Fibroblast of pulmonary artery (primary cell): ENCODE data around the gene KIZ.
A peak's percentile ranks its signal among the peaks of the same experiment; 100 is the strongest.

Source experiments
- DNase-seq: peaks from one replicate; pipeline ENCODE4 v3.0.0-alpha.2; 2010; ENCODE audit warnings: low read depth
- H3K4me3 ChIP-seq: replicated peaks from 2 replicates; pipeline ENCODE4 v1.5.1; 2011; ENCODE audit warnings: low read depth, mild to moderate bottlenecking, control low read depth, low read length, moderate library complexity
- CTCF ChIP-seq: IDR thresholded peaks from 2 replicates; pipeline ENCODE4 v1.5.1; 2011; ENCODE audit warnings: mild to moderate bottlenecking, control low read depth, low read length, inconsistent platforms; ENCODE audit errors: missing control alignments

The KIZ gene

GRCh38 chr20:21181028-21181427, 55.1 kb downstream of the KIZ start:
- DNase-seq: no peak
- H3K4me3 ChIP-seq: no peak overlapping the region
- TF ChIP-seq CTCF: no peak

GRCh38 chr20:21182832-21183563, 57.1 kb downstream of the KIZ start:
- TF ChIP-seq CTCF: no peak
- no peak overlapping the region for H3K4me3 ChIP-seq
- DNase-seq: peak; percentile 81

- no peak overlapping the region for H3K4me3 ChIP-seq
- no peak for TF ChIP-seq CTCF
- no peak for DNase-seq
Measured at GRCh38 chr20:21183722-21184121, 57.8 kb downstream of the KIZ start.

- peak; percentile 78 for DNase-seq
- TF ChIP-seq CTCF: no peak
- no peak overlapping the region for H3K4me3 ChIP-seq
Measured at GRCh38 chr20:21184819-21185218, 58.9 kb downstream of the KIZ start.

GRCh38 chr20:21185849-21186248, 60.0 kb downstream of the KIZ start:
- no peak overlapping the region for H3K4me3 ChIP-seq
- TF ChIP-seq CTCF: no peak
- no peak for DNase-seq

- H3K4me3 ChIP-seq: no peak overlapping the region
- no peak for DNase-seq
- no peak for TF ChIP-seq CTCF
Measured at GRCh38 chr20:21189761-21190523, 64.1 kb downstream of the KIZ start.
